GM19455 (cell line): ENCODE results near the gene SRBD1.
"Not testable (repeated sequence)": the region's sequence is repeated elsewhere in the genome, so short reads cannot be mapped to it uniquely, and the experiment has no call there.

Experiments
- ATAC-seq: cut with Tn5 transposase; IDR thresholded peaks from one replicate; pipeline ENCODE4 v1.9.1; 2021; ENCODE audit not compliant: unreplicated experiment

The SRBD1 gene

DNA sequence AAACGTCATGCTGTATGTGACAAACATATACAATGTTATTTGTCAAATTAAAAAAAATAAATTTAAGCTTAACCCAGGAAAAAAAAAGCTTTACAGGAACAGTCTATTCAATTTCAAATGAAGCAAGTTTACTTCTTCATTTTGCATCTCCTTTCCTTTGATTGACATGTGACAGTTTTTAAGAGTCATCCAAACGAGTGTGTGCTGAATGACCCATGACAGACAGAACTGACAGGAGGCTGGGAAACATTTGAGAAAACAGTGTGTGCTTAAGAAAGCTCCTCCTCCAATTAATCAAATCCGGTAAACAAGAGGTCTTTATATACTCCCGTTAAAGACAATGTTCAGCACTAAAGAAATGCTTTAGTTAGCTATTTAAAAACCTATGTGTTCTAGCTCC, 177.7 kb downstream of the SRBD1 start:
- ATAC-seq, result no peak

DNA sequence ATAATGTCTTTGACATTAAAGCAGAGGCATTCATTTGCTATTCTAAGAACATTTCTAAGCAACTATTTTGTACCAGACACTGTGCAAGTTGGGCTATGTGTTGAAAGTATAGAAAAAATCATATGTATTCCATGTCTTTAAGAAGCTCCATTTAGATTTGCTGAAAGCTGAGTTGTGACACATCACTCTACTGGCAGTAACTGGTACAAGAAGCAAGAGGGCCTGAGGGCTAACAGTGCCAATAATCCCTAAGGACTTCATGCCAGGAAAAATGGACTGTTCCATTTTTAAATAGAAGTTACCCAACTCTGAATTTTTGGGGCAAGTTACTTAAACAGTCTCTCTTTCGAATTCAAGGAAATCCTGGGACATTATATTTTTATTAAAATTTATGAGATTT, 178.7 kb downstream of the SRBD1 start:
- no peak for ATAC-seq

DNA sequence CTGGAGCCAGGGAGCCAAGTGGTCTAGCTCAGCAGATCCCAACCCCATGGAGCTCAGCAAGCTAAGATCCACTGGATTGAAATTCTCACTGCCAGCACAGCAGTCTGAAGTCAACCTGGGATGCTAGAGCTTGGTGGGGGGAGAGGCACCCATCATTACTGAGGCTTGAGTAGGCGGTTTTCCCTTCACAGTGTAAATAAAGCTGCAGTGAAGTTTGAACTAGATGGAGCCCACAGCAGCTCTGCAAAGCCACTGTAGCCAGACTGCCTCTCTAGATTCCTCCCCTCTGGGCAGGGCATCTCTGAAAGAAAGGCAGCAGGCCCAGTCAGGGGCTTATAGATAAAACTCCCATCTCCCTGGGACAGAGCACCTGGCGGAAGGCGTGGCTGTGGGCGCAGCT, 185.0 kb downstream of the SRBD1 start:
- ATAC-seq, result not testable (repeated sequence)

DNA sequence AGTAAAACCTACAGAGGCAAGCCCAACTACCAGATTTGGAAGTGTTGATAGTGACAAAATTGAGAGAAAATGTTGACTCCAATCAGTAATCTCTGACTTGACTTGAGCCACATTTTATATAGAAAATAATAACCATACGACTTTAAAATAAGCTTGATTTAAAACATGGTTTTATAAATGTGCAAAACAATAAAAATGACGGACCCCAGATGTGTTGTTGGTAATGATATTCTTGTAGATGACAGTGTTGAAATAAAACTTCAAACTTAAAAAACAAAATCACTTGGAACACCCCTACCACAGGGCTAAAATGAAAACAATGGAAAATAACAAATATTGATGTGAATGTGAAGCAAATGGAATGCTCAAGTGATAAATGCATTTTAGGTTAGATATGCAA, 188.1 kb downstream of the SRBD1 start:
- ATAC-seq, result no peak

DNA sequence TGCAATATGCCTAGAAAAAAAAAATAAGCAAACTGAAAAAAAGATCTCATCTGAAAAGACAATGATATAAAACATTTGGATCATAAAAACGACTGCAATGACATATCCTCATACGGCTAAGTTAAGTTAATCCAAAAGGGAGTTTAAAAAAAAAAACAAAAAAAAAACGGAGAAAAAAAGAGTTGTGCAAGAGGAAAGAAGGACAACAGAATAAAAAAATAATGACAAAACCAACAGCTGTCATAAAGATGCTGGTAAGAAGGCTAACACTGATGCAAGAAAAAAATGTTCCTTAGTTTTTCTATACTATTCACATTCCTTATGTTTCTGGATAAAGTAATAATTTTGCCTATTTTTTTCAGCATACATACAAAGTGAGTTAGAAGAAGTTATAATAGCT, 192.5 kb downstream of the SRBD1 start:
- no peak for ATAC-seq

DNA sequence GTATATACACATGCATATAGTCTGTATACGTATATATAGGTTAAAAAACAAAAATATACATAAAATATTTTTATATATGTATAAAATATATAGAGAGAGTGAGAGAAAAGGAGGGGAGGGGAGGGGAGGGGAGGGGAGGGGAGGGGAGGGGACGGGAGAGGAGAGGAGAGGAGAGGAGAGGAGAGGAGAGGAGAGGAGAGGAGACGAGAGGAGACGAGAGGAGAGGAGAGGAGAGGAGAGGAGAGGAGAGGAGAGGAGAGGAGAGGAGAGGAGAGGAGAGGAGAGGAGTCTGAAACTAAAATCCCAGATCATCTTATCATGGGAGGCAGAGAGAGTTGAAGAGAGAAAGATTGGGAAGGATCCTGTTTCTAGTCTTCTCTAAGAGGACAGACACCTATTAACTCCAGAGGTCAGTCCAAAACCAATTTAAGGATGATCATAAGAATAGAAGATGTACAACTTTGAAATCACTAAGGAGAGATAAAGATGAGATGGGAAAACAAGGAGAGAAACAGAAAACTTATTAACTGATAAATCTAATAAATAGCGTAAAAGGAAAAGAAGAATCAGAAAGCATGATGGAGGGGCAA, 195.4 kb downstream of the SRBD1 start:
- no peak for ATAC-seq

DNA sequence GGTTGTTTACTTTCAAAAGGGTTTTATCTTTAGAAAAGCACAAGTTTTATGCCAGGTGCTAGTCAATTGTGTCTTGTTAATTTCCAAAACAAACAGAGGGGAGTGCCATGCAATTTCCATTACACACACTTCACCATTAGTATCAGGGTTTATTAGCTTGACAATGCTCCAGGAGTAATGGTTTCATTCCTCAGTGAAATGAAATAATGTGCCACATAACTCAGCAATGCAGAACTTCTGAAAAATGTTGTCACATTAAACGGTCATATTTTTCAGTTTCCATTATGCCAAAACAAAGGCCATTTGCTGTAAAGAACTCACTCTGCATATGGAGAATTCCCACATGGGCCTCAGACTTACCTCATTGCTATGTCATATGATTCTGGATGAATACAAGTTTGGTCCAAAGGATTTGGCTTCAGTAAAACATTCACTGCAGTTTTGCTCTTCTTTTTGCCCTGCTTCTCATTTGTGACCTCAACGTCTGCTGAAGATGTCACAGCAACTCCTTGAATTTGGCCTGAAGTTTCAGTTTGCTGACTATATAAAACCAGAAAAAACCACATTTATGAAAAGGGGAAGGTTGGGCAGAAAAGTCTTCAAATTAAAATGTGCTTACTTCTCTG, 198.2 kb downstream of the SRBD1 start:
- ATAC-seq, result no peak

DNA sequence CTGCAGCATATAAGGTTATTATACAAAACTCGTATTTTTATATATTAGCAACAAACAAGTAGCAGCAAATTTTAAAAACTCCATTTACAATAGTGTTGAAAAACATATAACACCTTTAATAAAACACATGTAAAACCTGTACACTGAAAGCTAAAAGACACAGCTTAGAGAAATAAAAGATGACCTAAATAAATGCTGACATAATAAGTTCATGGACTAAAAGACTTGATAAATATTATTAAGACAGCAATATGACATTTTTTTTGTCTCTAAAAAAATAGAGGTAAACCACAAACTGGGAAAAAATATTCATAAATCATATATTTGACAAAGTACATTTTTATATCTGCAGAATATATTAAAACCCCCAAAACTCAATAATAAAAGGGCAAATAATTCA, 201.4 kb downstream of the SRBD1 start:
- no peak for ATAC-seq

DNA sequence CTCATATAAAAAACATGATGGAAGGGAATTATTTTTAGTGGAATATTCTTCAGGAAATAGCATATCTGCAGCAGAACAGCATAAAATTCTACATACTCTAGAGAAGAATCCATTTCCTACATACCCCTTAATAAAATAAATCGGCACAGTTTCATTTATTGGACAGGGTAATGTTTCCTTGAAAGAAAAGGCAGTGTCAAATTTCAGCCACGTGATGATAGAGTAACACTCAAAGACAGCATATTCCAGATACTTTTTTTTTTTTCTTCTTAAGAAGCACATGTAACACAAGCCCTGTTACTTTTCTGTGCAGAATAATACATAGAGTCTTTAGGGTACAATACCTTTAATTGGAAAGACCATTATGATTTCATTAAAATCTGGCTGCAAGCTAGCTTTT, 204.4 kb downstream of the SRBD1 start:
- ATAC-seq, result no peak

DNA sequence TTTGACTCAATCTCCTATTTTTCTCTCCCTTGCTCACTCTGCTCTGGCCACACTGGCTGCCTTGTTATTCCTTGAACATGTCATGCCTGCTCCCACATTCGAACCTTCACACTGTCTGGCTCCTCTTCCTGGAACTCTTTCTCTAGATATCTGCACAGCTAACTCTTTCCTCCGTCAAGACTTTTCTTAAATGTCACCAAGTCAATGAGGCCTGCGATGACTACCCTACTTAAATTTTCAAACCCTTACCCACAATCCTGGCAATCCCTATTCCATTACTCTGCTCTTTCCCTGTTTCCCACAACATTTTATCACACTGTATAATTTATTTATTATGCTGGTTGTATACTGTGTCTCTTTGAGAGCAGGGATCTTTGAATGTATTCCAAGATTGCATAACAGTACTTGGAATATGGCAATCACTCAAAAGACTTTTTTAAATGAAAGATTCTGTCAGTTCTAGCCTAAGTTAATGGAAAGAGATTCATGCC, 206.2 kb downstream of the SRBD1 start:
- ATAC-seq, result no peak

DNA sequence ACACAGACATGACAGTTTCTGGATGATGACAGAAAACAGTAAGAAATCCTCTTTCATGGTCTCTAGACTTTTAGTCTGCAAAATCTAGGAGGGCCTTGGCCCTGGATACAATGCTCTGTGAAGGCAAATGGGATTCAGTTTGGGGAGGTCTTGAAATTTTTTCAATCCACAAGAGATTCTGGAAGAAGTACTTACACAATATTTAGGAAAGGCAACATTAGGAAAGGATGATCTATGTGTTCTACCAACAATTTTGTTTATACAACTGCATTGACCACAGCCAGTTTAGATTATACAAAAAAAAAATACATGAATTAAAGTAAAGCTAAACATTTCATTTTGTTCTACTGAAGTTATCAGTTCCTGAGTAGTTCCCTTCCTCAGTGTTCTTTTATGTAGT, 208.0 kb downstream of the SRBD1 start:
- no peak for ATAC-seq

DNA sequence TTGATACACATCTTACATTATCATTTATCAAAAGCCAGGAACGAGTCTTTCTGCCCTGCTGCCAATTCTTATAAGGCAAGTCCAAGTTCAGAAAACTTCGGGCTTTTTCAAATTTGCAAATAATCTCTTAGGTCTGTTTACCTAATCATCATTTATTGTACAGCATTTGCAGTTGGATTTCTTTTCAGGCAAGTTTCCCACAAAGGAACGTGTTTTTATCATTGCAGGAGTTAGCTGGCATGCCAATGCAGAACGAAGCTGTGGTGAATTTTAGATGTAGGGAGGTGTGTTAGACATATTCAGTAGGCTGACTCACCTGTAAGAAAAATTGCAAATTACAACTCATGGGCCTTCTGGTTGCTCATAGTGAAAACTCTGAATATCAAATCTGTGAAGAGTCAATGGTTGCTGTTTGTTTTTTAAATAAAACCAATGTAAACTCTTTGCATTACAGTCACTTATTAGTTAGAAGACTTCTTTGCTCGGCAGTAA, 209.6 kb downstream of the SRBD1 start:
- ATAC-seq, result no peak

DNA sequence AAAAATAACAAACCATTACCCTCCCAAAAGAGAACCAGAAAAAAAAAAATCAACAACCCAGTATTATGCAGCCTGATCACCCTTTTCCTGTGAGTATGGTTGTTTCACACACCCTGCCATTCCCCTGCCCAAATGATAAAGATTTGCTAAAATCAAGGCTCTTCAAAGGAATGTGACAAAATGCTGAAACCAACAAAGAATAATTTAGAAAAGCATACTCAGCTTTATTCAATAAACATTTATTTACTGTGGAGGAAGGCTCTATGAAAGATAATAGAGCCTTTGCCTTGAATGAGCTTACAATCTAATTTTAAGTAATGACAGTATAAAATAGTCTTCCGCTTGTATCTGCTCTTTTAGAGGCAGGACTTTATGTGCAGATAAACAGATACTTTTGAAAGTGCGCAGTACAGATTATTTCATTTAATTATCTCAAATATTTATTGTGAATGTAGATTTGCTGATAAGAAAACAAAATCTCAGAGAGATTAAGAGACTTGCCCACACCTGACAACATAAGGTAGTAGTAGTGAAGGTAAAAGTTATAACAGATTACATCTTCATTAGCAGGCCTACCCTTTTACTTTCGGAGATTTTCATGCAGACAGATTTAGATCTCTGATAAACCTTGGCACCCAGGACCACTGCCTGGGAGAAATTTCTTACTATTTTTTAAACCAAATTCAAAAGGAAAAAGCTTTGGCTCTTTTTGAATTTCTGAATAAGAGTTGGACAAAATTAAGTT, 211.9 kb downstream of the SRBD1 start:
- no peak for ATAC-seq

DNA sequence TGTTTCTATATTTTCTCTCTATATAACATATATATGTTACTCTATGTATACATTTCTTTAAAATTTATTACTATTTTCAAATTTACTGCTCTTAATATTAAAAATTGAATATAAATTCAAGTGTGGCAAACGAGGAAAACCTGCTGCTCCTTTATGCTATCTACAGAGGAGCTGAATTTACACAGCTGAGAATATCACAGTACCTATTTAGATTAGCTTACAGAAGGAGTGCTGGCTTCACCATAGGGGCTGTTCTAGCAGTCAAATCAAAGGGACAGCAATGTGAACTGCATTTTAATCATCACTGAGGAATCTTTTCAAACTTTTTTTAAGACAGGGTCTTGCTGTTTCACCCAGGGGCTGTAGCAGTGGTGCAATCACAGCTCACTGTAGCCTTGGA, 213.8 kb downstream of the SRBD1 start:
- no peak for ATAC-seq

DNA sequence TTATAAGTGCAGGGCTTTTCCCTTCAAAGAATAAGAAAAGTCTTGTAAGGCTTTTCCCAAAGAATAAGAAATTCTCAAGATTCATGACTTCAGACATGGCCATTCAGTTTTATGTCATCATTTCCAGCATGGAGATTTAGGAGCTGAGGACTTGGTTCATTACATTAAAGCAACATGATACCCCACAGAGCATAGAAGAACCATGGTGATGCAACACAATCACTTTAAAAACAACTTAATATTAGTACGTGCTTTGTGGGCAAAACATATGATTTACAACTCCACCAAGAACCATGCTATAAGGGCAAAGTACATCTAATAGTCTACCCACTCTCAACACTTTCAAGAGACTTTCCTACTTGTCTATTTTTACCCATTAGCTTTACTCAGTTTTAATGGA, 214.4 kb downstream of the SRBD1 start:
- ATAC-seq, result no peak

DNA sequence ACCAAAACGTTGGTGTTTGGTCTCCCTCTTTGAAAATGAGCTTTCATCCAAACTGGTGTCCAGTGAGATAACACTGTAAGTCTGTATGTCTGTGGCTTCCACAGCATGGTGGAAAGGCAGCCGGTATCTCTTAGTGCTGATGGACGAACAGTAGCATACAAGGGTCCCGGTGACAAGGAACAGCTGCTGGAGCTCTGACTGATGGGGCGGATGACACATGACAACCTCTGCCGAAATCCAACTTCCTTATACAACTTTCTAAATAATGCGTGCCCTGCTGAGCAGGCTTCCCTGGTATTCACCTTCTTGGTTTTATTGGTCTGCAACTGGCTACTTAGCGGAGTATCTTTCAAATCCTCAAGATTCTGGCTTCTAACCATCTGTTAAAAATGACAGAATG, 216.2 kb downstream of the SRBD1 start:
- ATAC-seq, result no peak

DNA sequence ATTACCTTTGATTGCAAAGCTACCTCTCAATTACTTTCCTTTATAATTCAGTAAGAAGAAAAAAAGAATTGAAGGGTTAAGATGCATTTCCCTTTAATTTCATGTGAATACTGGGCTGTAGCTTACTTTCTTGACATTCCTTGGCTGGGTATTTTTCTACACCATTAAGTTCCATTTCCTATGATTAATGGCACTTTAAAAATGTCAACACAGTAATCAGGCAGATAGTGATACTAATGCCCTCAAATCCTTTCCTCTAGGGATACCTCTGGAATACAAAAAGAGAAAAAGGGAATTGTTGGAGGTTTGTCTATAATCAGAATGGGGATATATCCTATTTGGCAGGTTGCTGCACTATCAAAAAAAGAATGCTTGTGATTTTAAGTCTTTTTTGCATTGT, 216.9 kb downstream of the SRBD1 start:
- ATAC-seq, result no peak

DNA sequence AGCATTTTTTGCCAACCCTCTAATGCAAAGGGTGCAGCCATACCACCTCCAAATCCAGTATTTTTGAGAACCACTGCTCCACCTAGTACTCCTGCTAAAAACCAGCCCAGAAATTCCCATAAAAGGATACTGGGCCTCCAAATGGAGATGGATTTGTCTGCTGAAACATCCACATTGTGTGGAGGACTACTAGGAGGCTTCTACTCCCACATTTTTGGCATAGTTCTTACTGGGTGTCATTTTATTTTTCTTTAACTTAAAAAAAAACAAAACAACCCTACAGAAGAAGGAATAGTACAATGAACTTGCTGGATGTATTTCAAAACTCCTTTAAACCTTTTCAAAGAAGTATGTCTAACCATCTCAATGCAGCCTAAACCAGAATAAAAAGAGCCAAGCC, 219.2 kb downstream of the SRBD1 start:
- ATAC-seq, result no peak

DNA sequence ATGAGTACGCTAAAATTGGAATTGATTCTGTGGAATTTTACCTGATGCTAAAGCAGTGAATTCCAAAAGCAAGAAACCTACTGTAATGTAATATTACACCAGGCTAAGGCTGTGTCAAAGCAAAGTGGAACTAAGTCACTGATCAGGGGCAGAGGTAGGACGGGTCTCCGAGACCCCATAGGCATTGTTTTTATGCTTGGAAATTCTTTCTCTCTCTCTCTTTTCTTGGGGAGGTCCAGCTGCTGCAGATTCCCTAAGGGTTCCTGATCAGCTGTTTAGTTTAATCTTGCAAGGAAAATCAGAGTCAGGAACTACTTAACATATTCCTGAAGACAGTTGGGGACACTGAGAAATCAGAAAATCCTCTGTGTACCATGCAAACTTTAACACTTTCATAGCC, 220.2 kb downstream of the SRBD1 start:
- no peak for ATAC-seq

DNA sequence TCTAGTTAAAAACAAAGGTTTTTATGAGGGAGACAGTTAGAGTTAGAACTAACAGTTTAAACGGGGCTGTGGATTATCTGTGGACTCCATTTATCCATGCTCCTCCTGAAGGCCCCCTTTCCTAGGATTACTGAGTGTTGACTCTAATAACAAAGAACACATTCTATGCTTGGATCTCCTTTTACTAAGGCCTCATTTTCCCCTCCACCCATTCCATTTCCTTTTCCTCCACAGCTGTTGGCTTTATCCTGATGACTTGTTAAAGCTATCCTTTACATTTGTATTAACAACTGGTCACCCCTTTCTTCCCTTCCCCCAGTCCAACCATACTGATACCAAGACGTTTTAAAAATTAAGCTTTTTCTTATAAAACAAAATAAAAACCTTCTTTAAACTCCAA, 220.6 kb downstream of the SRBD1 start:
- ATAC-seq, result no peak

DNA sequence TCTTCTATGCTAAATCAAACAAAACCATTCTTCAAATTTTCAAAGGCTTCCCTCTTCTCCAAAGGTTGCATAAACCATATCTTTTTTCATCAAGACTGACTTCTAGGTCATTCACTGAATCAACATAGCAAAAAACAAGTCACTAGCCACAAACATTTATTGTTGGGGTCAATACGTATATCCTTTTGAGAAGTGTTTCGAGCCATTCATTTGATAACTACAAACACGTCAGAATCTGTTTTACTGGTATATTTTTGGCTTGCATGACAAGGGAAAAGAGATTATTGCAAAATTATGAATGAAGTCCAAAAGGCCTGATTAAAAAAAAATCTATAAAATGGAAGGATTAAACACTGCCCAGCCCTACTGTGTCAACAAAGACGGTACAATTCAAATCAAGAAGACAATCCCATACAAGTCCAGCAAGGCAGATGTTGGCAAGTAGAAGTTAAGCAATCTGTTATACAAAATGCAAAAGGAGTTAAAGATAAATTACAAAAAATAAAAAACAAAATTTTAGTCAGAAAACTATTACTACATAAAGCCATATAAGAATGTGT, 222.4 kb downstream of the SRBD1 start:
- no peak for ATAC-seq

DNA sequence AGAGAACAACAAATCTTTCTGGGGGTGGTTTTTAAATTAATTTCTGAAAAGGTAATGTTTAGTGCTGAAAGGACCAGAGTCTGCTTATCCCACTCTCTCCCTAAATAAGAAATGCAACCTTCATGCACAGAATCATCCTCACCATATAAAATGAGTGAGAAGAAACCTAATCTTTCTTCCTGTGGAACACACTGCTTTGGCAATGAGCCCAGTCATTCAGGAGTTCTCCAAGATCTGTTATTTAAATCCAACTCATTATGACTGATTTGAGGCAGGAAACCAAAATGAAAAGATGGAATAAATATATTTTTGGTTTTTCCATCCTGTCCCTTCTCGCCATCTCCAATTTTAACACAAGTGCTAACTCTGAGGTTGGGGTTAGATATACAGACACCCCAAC, 228.3 kb downstream of the SRBD1 start:
- ATAC-seq, result no peak
